ENCODE results near the gene NUDT6.

NUDT6 gene

GRCh38 chr4:122912810-122913575 is 9.4 kb downstream of the NUDT6 start:
- DNase-seq: no peak

DNA sequence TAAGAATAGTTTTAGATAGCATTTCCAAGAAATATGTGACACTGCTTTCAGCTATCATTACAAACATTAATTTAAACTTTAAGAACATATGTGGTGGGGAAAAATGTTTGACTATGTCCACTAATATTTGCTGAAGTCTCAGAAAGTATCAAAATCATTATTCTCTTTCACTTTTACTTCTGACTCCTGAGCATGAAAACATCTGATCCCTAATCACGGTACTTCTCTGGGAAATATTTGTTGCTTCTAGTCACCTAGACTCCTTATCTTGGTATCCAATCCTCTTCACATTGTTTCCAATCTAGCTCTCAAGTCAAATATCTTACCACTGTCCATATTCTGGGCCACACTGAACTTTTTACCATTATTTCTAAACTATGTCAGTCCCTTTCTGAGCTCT is 10.8 kb downstream of the NUDT6 start:
- DNase-seq: no peak

- no peak for DNase-seq
Observed at GRCh38 chr4:122909683-122910082, 12.7 kb downstream of the NUDT6 start.

- DNase-seq: no peak
Observed at GRCh38 chr4:122908223-122908622, 14.2 kb downstream of the NUDT6 start.

- no peak for DNase-seq
Observed at GRCh38 chr4:122906859-122907305, 15.5 kb downstream of the NUDT6 start.

DNA sequence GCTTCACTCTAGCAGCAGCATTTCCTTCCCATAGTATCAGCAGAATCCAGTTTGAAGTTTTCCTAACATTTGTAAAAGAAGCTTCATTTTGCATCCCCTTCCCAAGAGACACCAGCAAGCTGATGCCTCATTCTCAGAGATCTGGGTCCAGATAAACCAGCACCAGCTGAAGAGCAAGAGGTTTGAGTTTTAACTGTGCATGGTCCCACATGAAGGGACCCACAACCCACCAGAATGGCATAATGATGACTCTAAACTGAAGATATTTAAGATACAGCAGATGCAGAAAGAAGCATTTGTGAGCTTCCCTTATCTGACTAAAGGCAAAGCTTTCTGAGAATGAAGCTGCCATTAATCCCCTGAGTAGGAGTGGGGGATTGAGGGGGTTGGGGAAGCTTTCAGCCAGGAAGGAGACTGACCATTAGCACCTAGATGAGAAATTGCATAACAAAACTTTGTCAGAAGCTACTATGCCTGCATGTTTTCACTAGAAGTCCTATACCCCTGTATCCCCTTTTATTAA is 18.6 kb downstream of the NUDT6 start:
- peak; percentile 17 for DNase-seq

- DNase-seq: peak; percentile 16
Observed at GRCh38 chr4:122901247-122902010, 21.0 kb downstream of the NUDT6 start.

GRCh38 chr4:122900314-122900713 is 22.1 kb downstream of the NUDT6 start:
- DNase-seq: peak; percentile 75

DNA sequence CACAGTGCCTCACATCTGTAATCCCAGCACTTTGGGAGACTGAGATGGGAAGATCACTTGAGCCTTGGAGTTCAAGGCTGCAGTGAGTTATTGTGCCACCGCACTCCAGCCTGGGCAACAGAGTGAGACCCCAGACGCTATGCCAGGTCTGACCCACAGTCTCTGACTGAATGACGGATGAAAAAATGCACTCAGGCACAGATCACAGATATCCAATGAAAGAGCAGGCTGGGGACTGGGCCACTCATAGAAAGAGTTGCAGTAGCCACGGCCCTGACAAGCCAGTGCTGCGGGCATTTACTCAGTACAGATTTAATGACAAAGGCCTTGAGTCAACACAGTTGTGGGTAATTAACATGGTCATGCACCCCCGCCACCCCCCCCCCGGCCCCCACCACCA is 22.7 kb downstream of the NUDT6 start:
- no peak for DNase-seq

DNA sequence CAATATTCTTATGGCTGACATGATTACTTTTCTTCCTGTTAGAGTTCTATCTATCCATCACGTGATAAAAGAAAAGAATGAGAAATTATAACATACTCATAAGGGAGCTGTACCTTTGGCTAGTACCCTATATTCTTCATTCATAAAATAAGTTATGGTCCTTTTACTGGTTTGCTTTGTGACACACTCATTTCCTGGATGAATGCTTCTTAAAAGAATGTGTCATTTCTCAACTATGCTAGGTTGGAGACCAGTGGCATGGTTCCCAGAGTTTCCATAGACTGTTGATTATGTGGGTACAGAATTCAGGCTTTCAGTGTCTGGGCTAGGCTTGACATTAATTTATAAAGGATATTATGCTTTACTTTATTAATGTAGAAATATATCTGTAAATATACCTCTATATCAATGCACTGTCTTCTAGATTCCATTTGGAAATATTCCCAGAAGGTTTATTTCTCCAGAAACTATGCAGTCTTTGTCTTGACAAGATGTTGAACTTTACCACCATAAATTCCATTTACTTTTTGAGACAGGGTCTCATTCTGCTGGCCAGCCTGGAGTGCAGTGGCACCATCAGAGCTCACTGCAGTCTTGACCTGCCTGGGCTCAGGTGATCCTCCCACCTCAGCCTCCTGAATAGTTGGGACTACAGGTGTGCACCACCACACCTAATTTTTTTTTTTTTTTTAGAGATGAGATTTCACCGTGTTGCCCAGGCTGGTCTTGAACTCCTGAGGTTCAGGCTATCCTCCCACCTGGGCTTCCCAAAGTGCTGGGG is 23.8 kb downstream of the NUDT6 start:
- peak; percentile 96 for DNase-seq

DNA sequence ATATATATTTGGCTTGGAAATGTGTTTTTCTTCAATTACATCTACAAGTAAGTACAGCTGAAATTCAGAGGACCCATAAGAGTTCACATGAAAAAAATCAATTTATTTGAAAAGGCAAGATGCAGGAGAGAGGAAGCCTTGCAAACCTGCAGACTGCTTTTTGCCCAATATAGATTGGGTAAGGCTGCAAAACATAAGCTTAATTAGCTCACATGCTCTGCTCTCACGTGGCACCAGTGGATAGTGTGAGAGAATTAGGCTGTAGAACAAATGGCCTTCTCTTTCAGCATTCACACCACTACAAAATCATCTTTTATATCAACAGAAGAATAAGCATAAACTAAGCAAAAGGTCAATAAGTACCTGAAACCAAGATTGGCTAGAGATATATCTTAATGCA is 26.1 kb downstream of the NUDT6 start:
- DNase-seq: no peak

DNA sequence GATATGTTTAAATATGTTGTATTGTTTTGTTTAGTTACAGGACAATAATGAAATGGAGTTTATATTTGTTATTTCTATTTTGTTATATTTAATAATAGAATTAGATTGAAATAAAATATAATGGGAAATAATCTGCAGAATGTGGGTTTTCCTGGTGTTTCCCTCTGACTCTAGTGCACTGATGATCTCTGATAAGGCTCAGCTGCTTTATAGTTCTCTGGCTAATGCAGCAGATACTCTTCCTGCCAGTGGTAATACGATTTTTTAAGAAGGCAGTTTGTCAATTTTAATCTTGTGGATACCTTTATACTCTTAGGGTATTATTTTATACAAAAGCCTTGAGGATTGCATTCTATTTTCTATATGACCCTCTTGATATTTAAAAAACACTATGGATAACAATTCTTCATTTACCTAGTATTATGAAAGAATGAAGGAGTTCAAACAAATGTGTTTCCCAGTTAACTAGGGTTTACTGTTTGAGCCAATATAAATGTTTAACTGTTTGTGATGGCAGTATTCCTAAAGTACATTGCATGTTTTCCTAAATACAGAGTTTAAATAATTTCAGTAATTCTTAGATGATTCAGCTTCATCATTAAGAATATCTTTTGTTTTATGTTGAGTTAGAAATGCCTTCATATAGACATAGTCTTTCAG is 26.9 kb downstream of the NUDT6 start:
- DNase-seq: no peak

- DNase-seq: no peak
Observed at GRCh38 chr4:122894827-122895226, 27.6 kb downstream of the NUDT6 start.

DNA sequence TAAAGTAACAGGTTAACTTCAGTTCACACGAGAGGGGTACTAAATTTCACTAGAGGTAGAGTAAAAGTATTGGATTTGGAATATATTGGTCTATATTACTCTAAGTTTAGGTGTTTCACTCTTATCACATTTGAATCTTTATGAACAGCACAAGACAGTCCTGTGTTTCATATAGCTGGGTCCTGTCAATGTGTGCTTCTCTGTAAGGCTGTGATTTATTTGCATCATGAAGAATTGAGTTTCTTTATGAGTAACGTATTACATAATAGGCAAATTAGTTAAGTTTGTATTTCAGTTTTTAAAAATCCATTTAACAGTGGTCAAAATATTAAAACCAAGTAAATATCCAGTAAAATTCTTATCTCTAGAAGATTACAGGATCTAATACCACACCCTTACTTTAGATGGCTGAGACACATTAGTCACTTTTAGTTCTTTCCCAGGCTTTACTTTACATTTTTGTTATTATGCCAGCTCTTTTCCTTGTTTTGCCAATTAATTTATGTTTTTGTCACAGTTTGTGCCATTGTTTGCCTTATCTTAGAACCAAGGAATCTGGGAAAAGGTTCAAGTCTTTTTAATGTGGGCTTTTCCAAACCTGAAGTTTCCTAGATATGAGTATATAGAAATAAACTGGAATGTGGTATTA is 32.1 kb downstream of the NUDT6 start:
- DNase-seq: no peak

- DNase-seq: no peak
Observed at GRCh38 chr4:122889726-122890125, 32.7 kb downstream of the NUDT6 start.

DNA sequence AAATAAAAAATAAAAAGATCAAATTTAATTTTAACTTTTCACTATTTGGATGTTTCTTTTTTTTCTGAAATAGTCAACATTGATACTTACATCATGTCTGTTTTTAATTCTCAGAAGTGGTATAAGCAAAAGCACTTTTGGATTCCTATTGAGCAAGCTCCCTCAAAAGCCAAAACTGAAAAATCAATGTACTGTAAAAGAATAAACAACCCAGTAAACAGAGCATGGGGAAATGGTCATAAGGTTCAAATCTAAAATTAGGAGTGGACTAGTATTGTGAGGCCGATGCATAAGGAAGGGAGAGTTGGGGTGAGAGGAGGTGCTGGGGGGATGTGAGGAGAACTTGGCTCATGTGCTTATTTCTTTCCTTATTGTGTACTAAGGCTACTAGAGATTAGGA is 37.9 kb downstream of the NUDT6 start:
- no peak for DNase-seq

GRCh38 chr4:122882857-122883735 is 39.3 kb downstream of the NUDT6 start:
- DNase-seq: peak; percentile 18

- no peak for DNase-seq
Observed at GRCh38 chr4:122879001-122879400, 43.4 kb downstream of the NUDT6 start.

- DNase-seq: no peak
Observed at GRCh38 chr4:122876456-122876855, 45.9 kb downstream of the NUDT6 start.

GRCh38 chr4:122875949-122876348 is 46.4 kb downstream of the NUDT6 start:
- DNase-seq: no peak
